Calu3 (cell line): ENCODE data around the gene SMCHD1. TPM values are rescaled to one million over a fixed set of nuclear protein-coding genes. Genes with fewer than 3 reads are reported as not detected.
"Not testable (repeated sequence)": the region's sequence is repeated elsewhere in the genome, so short reads cannot be mapped to it uniquely, and the experiment has no call there.

Source experiments
- BruUV-seq: library from RNA; stranded (reverse); fragments of 400-500 nt; replicated peaks from 2 replicates; lab custom pipeline; 2021; lab: Mats Ljungman, UMichigan
- CTCF ChIA-PET: fragments of 300-600 bp; sonication (Branson Sonifier 250); formaldehyde crosslinking; loops from one replicate; lab custom pipeline; 2022; ENCODE audit warnings: antibody characterized with exemption; lab: Charles Lee
- DNase-seq: peaks from one replicate; pipeline ENCODE4 v3.0.0; 2022
- H3K27ac Mint-ChIP-seq: one replicate; pipeline ENCODE4 v1.8.0; 2022; ENCODE audit warnings: mixed read lengths; ENCODE audit not compliant: unreplicated experiment
- H3K27me3 Mint-ChIP-seq: one replicate; pipeline ENCODE4 v1.8.0; 2022; ENCODE audit warnings: mixed read lengths; ENCODE audit not compliant: unreplicated experiment
- H3K36me3 Mint-ChIP-seq: one replicate; pipeline ENCODE4 v1.8.0; 2022; ENCODE audit warnings: mild to moderate bottlenecking, moderate library complexity, mixed read lengths; ENCODE audit not compliant: insufficient read depth, unreplicated experiment
- H3K4me1 Mint-ChIP-seq: one replicate; pipeline ENCODE4 v1.8.0; 2022; ENCODE audit warnings: mild to moderate bottlenecking, low read depth, mixed read lengths; ENCODE audit not compliant: unreplicated experiment
- H3K4me3 Mint-ChIP-seq: one replicate; pipeline ENCODE4 v1.8.0; 2022; ENCODE audit warnings: mild to moderate bottlenecking, low read depth, moderate library complexity, mixed read lengths; ENCODE audit not compliant: unreplicated experiment
- H3K9me3 Mint-ChIP-seq: one replicate; pipeline ENCODE4 v1.8.0; 2022; ENCODE audit warnings: low read depth, mixed read lengths; ENCODE audit not compliant: unreplicated experiment
- CTCF ChIP-seq: fragments of 200-600 bp; IDR thresholded peaks from one replicate; pipeline ENCODE4 v1.8.0; 2022; ENCODE audit warnings: antibody characterized with exemption; ENCODE audit not compliant: unreplicated experiment
- intact Hi-C: fragments of 100-400 bp; cut with micrococcal nuclease; formaldehyde crosslinking; loops from one replicate; pipeline ENCODE4 v1.10.0; 2022; ENCODE audit not compliant: unreplicated experiment
- total RNA-seq: library from RNA; stranded (reverse); gene quantifications from 2 replicates; pipeline ENCODE4 v1.2.3, GENCODE V29; 2022

Gene SMCHD1
- total RNA-seq, 1 experiment from 2014 or later = 68.3 TPM

- H3K36me3 Mint-ChIP-seq = peaks cover 17% of the 10 kb centered on the region
- H3K27me3 Mint-ChIP-seq = no peaks in the 10 kb centered on the region
- no peak overlapping the region for H3K27ac Mint-ChIP-seq
- TF ChIP-seq CTCF = no peak
- no peaks in the 10 kb centered on the region for H3K9me3 Mint-ChIP-seq
- CTCF ChIA-PET = no interaction called here
- H3K4me3 Mint-ChIP-seq = no peak overlapping the region
- DNase-seq = no peak
- intact Hi-C loops = no loop called here
- BruUV-seq = no TSS peak
- H3K4me1 Mint-ChIP-seq = no peaks in the 10 kb centered on the region
Measured at GRCh38 chr18:2797951-2798350, 142.4 kb downstream of the SMCHD1 start.

DNA sequence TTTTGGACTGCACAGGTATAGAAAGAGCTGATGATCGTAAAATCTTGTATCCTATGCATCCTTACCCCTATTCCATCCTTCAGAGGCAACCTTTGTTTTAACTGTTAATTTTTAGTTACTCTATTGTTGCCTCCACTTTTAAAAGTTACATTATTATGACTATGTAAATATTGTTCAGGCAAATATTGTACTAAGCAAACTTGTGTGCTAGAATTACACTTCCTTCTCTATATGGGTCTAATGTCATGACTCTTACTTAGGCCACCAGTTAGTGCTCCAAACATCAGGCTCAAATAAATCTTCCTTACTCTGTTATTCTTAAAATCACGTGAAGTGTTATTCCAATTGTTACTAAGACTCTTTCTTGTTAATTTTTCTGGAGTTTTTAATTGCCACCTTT is 143.8 kb downstream of the SMCHD1 start:
- Mint-ChIP-seq H3K27me3 (no peaks in the 10 kb centered on the region), H3K36me3 (peaks cover 16% of the 10 kb centered on the region), H3K27ac (no peak overlapping the region), H3K4me3 (no peak overlapping the region), H3K4me1 (no peaks in the 10 kb centered on the region), H3K9me3 (no peaks in the 10 kb centered on the region)
- no TSS peak for BruUV-seq
- CTCF ChIA-PET = no interaction called here
- TF ChIP-seq CTCF = no peak
- no peak for DNase-seq
- intact Hi-C loops = no loop called here

DNA sequence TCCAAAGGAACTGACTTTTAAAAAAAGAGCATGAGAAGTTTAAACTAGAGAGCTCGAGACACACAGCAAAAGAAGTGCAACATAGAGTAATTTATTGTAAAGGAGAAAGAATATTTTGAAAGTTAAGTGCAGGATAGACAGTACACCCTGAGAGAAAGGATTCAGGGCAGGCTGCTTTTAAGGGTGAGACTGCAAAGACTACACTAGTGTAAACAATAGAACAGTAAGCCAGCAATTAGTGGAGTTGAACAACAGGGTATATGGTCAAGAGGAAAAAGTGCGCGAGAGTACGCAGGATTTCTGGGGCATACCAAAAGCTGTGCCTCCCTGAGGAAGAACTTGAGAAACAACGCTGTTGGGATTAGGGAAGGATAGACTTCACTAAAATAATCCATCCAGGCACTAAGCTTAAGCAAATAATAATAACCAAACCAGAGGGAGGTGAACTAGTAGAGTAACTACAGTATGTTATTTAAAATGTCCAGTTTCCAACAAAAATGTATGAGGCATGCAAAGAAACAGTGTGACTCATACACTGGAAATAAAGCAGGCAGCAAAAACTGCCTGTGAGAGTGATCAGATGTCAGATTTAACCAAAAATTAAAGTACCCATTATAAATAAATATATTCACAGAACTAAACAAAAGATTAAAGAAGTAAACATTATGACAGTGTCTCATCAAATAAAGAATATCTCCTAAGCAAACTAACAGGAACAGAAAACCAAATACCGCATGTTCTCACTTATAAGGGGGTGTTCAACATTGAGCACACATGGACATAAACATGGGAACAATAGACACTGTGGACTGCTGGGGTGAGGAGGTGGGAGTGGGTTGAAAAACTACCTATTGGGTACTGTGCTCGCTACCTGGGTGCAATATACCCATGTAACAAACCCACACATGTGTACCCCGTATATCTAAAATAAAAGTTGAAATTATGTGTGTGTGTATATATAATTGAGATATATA is 150.7 kb downstream of the SMCHD1 start:
- no peak overlapping the region for H3K27ac Mint-ChIP-seq

DNA sequence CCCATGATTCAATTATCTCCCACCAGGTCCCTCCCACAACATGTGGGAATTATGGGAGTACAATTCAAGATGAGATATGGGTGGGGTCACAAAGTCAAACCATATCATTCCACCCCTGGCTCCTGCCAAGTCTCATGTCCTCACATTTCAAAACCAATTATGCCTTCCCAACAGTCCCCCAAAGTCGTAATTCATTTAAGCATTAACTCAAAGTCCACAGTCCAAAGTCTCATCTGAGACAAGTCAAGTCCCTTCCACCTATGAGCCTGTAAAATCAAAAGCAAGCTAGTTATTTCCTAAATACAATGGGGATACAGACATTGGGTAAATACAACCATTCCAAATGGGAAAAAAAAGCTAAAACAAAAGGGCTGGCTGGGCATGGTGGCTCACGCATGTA is 153.1 kb downstream of the SMCHD1 start:
- DNase-seq, intact Hi-C loops, BruUV-seq, H3K4me3 Mint-ChIP-seq, CTCF ChIA-PET, H3K36me3 Mint-ChIP-seq, H3K9me3 Mint-ChIP-seq, H3K27me3 Mint-ChIP-seq, H3K4me1 Mint-ChIP-seq: not testable (repeated sequence)
- H3K27ac Mint-ChIP-seq = peak overlapping the region; percentile 29

More for the DNA sequence above, 150.7 kb downstream of the SMCHD1 start:
- no peak overlapping the region for H3K4me3 Mint-ChIP-seq
- peaks cover 3% of the 10 kb centered on the region for H3K9me3 Mint-ChIP-seq
- peaks cover 10% of the 10 kb centered on the region for H3K36me3 Mint-ChIP-seq
- DNase-seq = no peak
- no peak for TF ChIP-seq CTCF
- H3K4me1 Mint-ChIP-seq = no peaks in the 10 kb centered on the region
- H3K27me3 Mint-ChIP-seq = no peaks in the 10 kb centered on the region
- BruUV-seq = no TSS peak
- intact Hi-C loops = no loop called here
- CTCF ChIA-PET = no interaction called here

GRCh38 chr18:2809666-2810183 is 154.2 kb downstream of the SMCHD1 start:
- BruUV-seq, H3K27ac Mint-ChIP-seq, H3K36me3 Mint-ChIP-seq, H3K4me3 Mint-ChIP-seq, intact Hi-C loops, H3K4me1 Mint-ChIP-seq, DNase-seq, H3K27me3 Mint-ChIP-seq: not testable (repeated sequence)
- CTCF ChIA-PET = interaction anchor here (0.7 kb wide), 1 partner anchor 40 kb away, joined by 4 read pairs; no protein-coding TSS in a partner anchor
- H3K9me3 Mint-ChIP-seq = peaks cover 12% of the 10 kb centered on the region
